Mesothelial cell of epicardium (in vitro differentiated cells): ENCODE results near the gene ANKRD24. TPM values are rescaled to one million over a fixed set of nuclear protein-coding genes. Genes with fewer than 3 reads are reported as not detected.
A peak's percentile ranks its signal among the peaks of the same experiment; 100 is the strongest.

Experiments
- DNase-seq, 2 experiments: peaks; one replicate each; pipeline ENCODE4 v3.0.0; 2021; ENCODE audit warnings: low spot score in 2 of 2; ENCODE audit not compliant: unreplicated experiment in 2 of 2
- H3K27ac Mint-ChIP-seq: 2 replicates; pipeline ENCODE4 v1.8.0; 2021; ENCODE audit warnings: mixed read lengths
- H3K27me3 Mint-ChIP-seq: 2 replicates; pipeline ENCODE4 v1.8.0; 2021; ENCODE audit warnings: low read depth, mixed read lengths
- H3K36me3 Mint-ChIP-seq: 2 replicates; pipeline ENCODE4 v1.8.0; 2021; ENCODE audit warnings: mixed read lengths
- H3K4me1 Mint-ChIP-seq: 2 replicates; pipeline ENCODE4 v1.8.0; 2021; ENCODE audit warnings: mixed read lengths
- H3K4me3 Mint-ChIP-seq: 2 replicates; pipeline ENCODE4 v1.8.0; 2021; ENCODE audit warnings: mild to moderate bottlenecking, moderate library complexity, mixed read lengths
- H3K9me3 Mint-ChIP-seq: 2 replicates; pipeline ENCODE4 v1.8.0; 2021; ENCODE audit warnings: mixed read lengths
- total RNA-seq: library from RNA; stranded (reverse); gene quantifications from 3 replicates; pipeline ENCODE4 v1.2.1, GENCODE V29; 2021
- TF ChIP-seq, protein P1 (sequence below): fragments of 200-600 bp; sonication (generic); IDR thresholded peaks from one replicate; pipeline ENCODE4 v1.5.0; 2021; ENCODE audit warnings: antibody characterized with exemption; ENCODE audit not compliant: unreplicated experiment

The ANKRD24 gene
- total RNA-seq, 1 donor from 2014 or later: 0.98 TPM

- Mint-ChIP-seq H3K4me1 (peaks cover 10% of the 10 kb centered on the region), H3K27me3 (peaks cover 55% of the 10 kb centered on the region), H3K36me3 (no peaks in the 10 kb centered on the region), H3K4me3 (no peak overlapping the region), H3K9me3 (no peaks in the 10 kb centered on the region), H3K27ac (no peak overlapping the region)
- DNase-seq: no peak
- TF ChIP-seq, protein P1, sequence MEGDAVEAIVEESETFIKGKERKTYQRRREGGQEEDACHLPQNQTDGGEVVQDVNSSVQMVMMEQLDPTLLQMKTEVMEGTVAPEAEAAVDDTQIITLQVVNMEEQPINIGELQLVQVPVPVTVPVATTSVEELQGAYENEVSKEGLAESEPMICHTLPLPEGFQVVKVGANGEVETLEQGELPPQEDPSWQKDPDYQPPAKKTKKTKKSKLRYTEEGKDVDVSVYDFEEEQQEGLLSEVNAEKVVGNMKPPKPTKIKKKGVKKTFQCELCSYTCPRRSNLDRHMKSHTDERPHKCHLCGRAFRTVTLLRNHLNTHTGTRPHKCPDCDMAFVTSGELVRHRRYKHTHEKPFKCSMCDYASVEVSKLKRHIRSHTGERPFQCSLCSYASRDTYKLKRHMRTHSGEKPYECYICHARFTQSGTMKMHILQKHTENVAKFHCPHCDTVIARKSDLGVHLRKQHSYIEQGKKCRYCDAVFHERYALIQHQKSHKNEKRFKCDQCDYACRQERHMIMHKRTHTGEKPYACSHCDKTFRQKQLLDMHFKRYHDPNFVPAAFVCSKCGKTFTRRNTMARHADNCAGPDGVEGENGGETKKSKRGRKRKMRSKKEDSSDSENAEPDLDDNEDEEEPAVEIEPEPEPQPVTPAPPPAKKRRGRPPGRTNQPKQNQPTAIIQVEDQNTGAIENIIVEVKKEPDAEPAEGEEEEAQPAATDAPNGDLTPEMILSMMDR: no peak
Observed at GRCh38 chr19:4194353-4194752, 11.9 kb downstream of the ANKRD24 start.

GRCh38 chr19:4196009-4196408 lies 13.5 kb downstream of the ANKRD24 start:
- peaks cover 10% of the 10 kb centered on the region for H3K4me1 Mint-ChIP-seq
- no peak for DNase-seq
- H3K36me3 Mint-ChIP-seq: no peaks in the 10 kb centered on the region
- TF ChIP-seq, protein P1: no peak
- H3K9me3 Mint-ChIP-seq: no peaks in the 10 kb centered on the region
- peaks cover 70% of the 10 kb centered on the region for H3K27me3 Mint-ChIP-seq
- H3K4me3 Mint-ChIP-seq: no peak overlapping the region
- no peak overlapping the region for H3K27ac Mint-ChIP-seq

DNA sequence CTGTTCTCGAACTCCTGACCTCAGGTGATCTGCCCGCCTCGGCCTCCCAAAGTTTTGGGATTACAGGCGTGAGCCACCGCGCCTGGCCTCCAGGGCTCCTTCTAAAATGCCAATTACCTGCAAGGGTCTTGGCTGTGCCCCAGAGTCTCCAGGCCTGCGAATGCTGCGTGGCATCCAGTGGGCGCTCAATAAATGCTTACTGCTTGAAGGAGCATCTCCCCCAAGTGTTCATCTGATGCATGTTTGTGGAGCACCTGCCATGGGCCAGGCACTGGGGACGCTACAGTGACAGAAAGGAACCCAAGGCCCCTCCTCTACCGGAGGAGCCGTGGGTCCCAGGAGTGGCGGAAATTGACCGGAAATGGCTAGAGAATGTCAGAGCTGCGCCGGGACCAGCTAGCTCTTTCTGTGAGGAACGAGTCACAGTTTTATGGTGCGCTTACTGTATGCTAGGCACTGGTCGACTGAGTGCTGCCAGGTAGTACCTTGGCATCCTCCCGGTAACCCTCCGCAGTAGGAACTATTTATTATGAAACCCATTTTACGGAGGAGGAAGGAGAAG lies 14.2 kb downstream of the ANKRD24 start:
- Mint-ChIP-seq H3K27me3 (peaks cover 76% of the 10 kb centered on the region), H3K9me3 (no peaks in the 10 kb centered on the region), H3K36me3 (no peaks in the 10 kb centered on the region), H3K4me1 (peaks cover 10% of the 10 kb centered on the region), H3K4me3 (peak overlapping the region; percentile 39), H3K27ac (no peak overlapping the region)
- no peak for DNase-seq
- TF ChIP-seq, protein P1: no peak

DNA sequence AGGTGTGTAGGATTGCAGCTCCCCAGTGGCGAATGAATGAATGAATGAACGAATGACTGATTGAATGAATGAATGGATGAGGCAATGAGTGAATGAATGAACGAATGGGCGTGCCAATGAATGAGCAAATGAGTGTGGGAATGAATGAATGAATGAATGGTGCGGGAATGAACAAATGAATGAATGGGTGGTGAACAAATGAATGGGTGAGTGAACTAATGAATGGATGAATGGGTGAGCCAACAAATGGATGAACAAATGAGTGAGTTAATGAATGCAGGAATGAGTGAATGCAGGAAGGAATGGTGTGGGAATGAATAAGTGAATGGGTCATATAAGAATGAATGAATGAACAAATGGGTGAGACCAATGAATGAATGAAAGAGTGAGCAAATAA lies 14.7 kb downstream of the ANKRD24 start:
- H3K9me3 Mint-ChIP-seq: no peaks in the 10 kb centered on the region
- DNase-seq: no peak
- peaks cover 82% of the 10 kb centered on the region for H3K27me3 Mint-ChIP-seq
- peaks cover 10% of the 10 kb centered on the region for H3K4me1 Mint-ChIP-seq
- H3K4me3 Mint-ChIP-seq: peak overlapping the region; percentile 39
- no peaks in the 10 kb centered on the region for H3K36me3 Mint-ChIP-seq
- TF ChIP-seq, protein P1: no peak
- no peak overlapping the region for H3K27ac Mint-ChIP-seq

DNA sequence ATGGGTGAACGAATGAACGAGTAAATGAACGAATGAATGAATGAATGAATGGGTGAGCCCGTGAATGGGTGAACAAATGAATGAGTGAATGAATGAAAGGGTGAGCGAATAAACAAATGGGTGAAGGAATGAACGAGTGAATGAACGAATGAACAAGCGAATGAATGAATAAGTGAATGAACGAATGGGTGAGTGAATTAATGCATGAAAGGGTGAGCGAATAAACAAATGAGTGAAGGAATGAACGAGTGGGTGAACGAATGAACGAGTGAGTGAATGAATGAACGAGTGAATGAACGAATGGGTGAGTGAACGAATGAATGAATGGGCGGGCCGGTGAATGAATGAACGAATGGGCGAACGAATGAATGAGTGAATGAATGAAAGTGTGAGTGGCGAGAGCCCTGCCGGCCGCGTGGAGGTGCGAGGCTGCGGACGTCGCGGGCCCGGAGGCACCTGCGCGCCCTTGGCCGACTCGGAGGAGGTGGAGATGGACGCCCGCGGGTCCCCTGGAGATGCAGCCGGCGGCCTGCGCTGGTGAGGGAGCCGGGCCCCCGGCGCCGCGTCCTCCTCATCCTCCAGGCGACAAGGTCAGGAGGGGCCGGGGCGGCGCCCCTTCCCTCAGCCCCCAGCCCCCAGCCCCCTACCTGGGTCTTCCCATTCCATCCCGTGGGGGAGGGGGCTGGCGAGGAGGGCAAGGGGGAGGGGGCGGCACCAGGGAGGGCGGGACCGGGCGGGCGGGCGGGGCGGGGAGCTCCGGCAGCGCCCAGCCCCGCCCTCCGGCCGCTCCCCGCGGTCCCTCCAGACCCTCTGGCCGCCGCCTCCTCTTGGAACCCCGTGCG lies 15.4 kb downstream of the ANKRD24 start:
- DNase-seq: no peak
- Mint-ChIP-seq H3K27ac (no peak overlapping the region), H3K9me3 (no peaks in the 10 kb centered on the region), H3K27me3 (peaks cover 87% of the 10 kb centered on the region), H3K36me3 (no peaks in the 10 kb centered on the region), H3K4me3 (peak overlapping the region; percentile 39), H3K4me1 (peaks cover 10% of the 10 kb centered on the region)
- TF ChIP-seq, protein P1: no peak
